ENCODE results near the gene SPRR4. TPM values are rescaled to one million over a fixed set of nuclear protein-coding genes. Genes with fewer than 3 reads are reported as not detected.
"Not testable (repeated sequence)": the region's sequence is repeated elsewhere in the genome, so short reads cannot be mapped to it uniquely, and the experiment has no call there.

The SPRR4 gene
- total RNA-seq, 2 experiments from 2014 or later: not detected

DNA sequence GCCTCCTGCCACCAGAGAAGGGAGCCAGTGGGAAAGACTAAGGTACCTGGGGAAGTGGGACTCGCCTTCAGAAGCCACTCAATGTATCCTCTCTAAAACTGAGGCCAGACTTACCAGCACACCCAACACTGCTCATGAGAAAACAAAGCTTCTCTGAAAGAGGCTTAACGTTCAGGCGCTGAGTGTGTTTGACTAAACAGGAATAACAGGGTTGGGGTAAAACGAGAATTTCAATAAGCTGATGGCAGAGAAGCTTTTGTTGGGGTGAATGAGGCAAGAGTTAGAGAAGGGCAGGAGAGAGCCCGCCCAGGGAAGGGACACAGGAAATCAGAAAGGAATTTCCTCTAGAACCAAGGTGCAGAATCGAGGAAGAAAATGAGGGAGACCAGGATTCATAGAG is 29.4 kb downstream of the SPRR4 start:
- H3K36me3 Mint-ChIP-seq (ENCODE audit: low read depth): no peaks in the 10 kb centered on the region
- H3K9me3 Mint-ChIP-seq: peaks cover 5% of the 10 kb centered on the region
- ChIA-PET CTCF (interaction anchor here (1.2 kb wide), 1 partner anchor 9 kb away, joined by 3 read pairs; no protein-coding TSS in a partner anchor), POLR2A (no interaction called here)
- H3K27ac Mint-ChIP-seq: no peak overlapping the region
- H3K4me3 Mint-ChIP-seq: no peak overlapping the region
- no peaks in the 10 kb centered on the region for H3K4me1 Mint-ChIP-seq (ENCODE audit: low read depth)
- no peak for DNase-seq
- no peak for ATAC-seq
- intact Hi-C loops (cut with micrococcal nuclease): no loop called here
- TF ChIP-seq, protein P1, sequence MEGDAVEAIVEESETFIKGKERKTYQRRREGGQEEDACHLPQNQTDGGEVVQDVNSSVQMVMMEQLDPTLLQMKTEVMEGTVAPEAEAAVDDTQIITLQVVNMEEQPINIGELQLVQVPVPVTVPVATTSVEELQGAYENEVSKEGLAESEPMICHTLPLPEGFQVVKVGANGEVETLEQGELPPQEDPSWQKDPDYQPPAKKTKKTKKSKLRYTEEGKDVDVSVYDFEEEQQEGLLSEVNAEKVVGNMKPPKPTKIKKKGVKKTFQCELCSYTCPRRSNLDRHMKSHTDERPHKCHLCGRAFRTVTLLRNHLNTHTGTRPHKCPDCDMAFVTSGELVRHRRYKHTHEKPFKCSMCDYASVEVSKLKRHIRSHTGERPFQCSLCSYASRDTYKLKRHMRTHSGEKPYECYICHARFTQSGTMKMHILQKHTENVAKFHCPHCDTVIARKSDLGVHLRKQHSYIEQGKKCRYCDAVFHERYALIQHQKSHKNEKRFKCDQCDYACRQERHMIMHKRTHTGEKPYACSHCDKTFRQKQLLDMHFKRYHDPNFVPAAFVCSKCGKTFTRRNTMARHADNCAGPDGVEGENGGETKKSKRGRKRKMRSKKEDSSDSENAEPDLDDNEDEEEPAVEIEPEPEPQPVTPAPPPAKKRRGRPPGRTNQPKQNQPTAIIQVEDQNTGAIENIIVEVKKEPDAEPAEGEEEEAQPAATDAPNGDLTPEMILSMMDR (IDR thresholded peaks at IDR 0.05): no peak
- H3K27me3 Mint-ChIP-seq: peaks cover 17% of the 10 kb centered on the region

DNA sequence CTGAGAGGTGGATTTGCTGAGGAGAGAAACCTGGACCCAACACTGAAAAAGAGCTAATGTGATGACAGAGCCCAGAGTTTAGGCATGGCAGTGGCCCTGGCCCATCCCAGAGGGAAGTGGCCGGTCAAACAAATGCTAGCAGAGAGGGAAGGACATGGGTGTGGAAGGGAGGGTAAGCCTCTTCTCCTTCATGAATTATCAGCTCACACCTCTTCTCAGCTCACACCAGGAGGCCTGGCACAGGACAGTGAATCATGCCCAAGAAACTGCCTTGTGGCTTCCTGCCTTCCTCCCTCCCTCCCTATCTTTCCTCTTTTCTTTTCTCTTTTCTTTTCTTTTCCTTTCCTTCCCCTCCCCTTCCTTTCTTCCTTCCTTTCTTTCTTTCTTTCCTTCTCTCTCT is 29.8 kb downstream of the SPRR4 start:
- POLR2A ChIA-PET: no interaction called here
- intact Hi-C loops (cut with micrococcal nuclease): no loop called here

DNA sequence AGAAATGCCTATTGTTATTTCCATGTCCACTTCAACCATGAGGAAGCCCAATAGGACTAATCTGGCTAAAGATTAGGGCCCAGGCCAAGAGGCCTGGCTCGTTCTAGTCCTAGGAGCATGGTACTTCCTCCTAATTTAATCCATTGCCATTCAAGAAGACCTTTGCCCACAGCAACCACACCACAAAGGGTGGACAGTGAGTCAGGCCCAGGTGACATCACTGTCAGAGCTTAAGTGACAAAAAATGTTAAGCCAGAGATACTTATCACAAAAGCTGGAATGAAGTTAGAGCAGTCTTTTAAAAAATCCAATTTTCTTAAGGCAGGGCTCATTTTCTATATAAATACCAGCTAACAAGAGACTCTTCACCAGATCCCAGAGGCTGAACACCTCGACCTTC is 30.9 kb downstream of the SPRR4 start, which contains the start of gene SPRR3:
SPRR3 (plus strand) TSS at position 368 of the 400 bp plus-strand sequence. CDS start 1,272 bp downstream, outside the sequence.
- POLR2A ChIA-PET: no interaction called here
- TF ChIP-seq, protein P1 (IDR thresholded peaks at IDR 0.05): no peak
- ATAC-seq (no peak), DNase-seq (no peak)
- intact Hi-C loops (cut with micrococcal nuclease): no loop called here
- Mint-ChIP-seq H3K9me3 (no peaks in the 10 kb centered on the region), H3K36me3 (ENCODE audit: low read depth) (no peaks in the 10 kb centered on the region), H3K27me3 (peaks cover 13% of the 10 kb centered on the region), H3K4me3 (no peak within 1 kb of the TSS), H3K4me1 (ENCODE audit: low read depth) (no peaks in the 10 kb centered on the region), H3K27ac (no peak within 1 kb of the TSS)
- CTCF ChIA-PET: no interaction called here

More for the DNA sequence above, 29.8 kb downstream of the SPRR4 start:
- Mint-ChIP-seq H3K4me1 (ENCODE audit: low read depth) (no peaks in the 10 kb centered on the region), H3K36me3 (ENCODE audit: low read depth) (no peaks in the 10 kb centered on the region), H3K9me3 (peaks cover 4% of the 10 kb centered on the region), H3K27ac (no peak overlapping the region), H3K27me3 (peaks cover 17% of the 10 kb centered on the region), H3K4me3 (no peak overlapping the region)
- CTCF ChIA-PET: no interaction called here
- TF ChIP-seq, protein P1 (IDR thresholded peaks at IDR 0.05): no peak
- no peak for DNase-seq
- no peak for ATAC-seq

DNA sequence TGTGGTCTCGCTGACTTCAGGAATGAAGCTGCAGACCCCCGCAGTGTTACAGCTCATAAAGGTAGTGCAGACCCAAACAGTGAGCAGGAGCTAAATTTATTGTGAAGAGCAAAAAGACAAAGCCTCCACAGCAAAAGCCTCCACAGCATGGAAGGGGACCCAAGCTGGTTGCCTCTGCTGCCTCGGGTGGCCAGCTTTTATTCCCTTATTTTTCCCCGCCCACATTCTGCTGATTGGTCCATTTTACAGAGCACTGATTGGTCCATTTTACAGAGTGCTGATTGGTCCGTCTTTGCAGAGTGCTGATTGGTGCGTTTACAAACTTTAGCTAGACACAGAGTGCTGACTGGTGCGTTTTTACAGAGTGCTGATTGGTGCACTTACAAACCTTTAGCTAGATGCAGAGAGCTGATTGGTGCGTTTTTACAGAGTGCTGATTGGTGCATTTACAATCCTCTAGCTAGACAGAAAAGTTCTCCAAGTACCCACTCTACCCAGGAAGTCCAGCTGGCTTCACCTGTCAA is 40.8 kb downstream of the SPRR4 start:
- H3K9me3 Mint-ChIP-seq; H3K4me3 Mint-ChIP-seq; POLR2A ChIA-PET; DNase-seq; H3K4me1 Mint-ChIP-seq (ENCODE audit: low read depth); intact Hi-C loops (cut with micrococcal nuclease); ATAC-seq; H3K27me3 Mint-ChIP-seq; H3K27ac Mint-ChIP-seq; CTCF ChIA-PET; H3K36me3 Mint-ChIP-seq (ENCODE audit: low read depth): not testable (repeated sequence)

DNA sequence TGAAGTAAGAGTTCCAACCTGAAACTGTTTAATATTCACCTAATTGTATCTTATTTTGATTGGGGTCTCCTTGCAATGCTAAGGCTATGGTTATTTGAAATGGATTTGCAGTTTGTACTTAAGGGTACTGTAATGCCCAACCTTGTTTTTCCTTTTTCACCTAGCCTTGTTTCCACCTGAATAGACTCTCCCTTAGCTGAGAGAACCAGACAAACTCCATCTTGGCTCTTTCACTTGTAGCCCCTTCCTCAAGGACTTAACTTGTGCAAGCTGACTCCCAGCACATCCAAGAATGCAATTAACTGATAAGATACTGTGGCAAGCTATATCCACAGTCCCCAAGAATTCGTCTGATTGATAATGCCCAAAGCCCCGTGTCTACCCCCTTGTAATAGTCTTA is 51.4 kb downstream of the SPRR4 start:
- ATAC-seq; H3K36me3 Mint-ChIP-seq (ENCODE audit: low read depth); CTCF ChIA-PET; H3K4me1 Mint-ChIP-seq (ENCODE audit: low read depth); POLR2A ChIA-PET; DNase-seq; H3K4me3 Mint-ChIP-seq; H3K9me3 Mint-ChIP-seq; H3K27ac Mint-ChIP-seq; intact Hi-C loops (cut with micrococcal nuclease): not testable (repeated sequence)
- H3K27me3 Mint-ChIP-seq: peaks cover 31% of the 10 kb centered on the region

Other genes with a start within 250 kb of the SPRR4 start
- gene KPRP, start 212.6 kb upstream of the SPRR4 start, total RNA-seq: not detected
- not detected for gene LCE1F, start 195.5 kb upstream of the SPRR4 start, total RNA-seq
- not detected for gene LCE1E, start 184.4 kb upstream of the SPRR4 start, total RNA-seq
- not detected for gene LCE1D, start 173.9 kb upstream of the SPRR4 start, total RNA-seq
- not detected for gene LCE1C, start 164.0 kb upstream of the SPRR4 start, total RNA-seq
- not detected for gene LCE1B, start 158.7 kb upstream of the SPRR4 start, total RNA-seq
- gene LCE1A, start 143.2 kb upstream of the SPRR4 start, total RNA-seq: not detected
- not detected for gene LCE6A, start 127.8 kb upstream of the SPRR4 start, total RNA-seq
- gene LCE7A, start 110.7 kb upstream of the SPRR4 start, total RNA-seq: not detected
- gene SMCP, start 92.3 kb upstream of the SPRR4 start, total RNA-seq: not detected
- gene IVL, start 62.1 kb upstream of the SPRR4 start, total RNA-seq: not detected
- not detected for gene SPRR5, start 23.4 kb upstream of the SPRR4 start, total RNA-seq
- not detected for gene SPRR1A, start 13.4 kb downstream of the SPRR4 start, total RNA-seq
- gene SPRR3, start 31.1 kb downstream of the SPRR4 start, total RNA-seq: not detected
- gene SPRR1B, start 60.6 kb downstream of the SPRR4 start, total RNA-seq: not detected
- gene SPRR2D, start 70.5 kb downstream of the SPRR4 start, total RNA-seq: not detected
- not detected for gene SPRR2A, start 86.9 kb downstream of the SPRR4 start, total RNA-seq
- not detected for gene SPRR2B, start 101.0 kb downstream of the SPRR4 start, total RNA-seq
- not detected for gene SPRR2E, start 123.9 kb downstream of the SPRR4 start, total RNA-seq
- not detected for gene SPRR2F, start 142.9 kb downstream of the SPRR4 start, total RNA-seq
- gene SPRR2G, start 180.2 kb downstream of the SPRR4 start, total RNA-seq: not detected
- not detected for gene LELP1, start 232.8 kb downstream of the SPRR4 start, total RNA-seq
- gene PRR9, start 246.9 kb downstream of the SPRR4 start, total RNA-seq: not detected